ENCODE measurements around the gene CTDSP2.

- TF ChIP-seq YY1 (IDR thresholded peaks at IDR 0.05; ENCODE audit: insufficient read depth, insufficient read length) (no peak), ZNF274 (IDR thresholded peaks at IDR 0.05; ENCODE audit: low read depth, low read length) (no peak), SUZ12 (IDR thresholded peaks at IDR 0.05; ENCODE audit: extremely low read depth, insufficient read depth, insufficient read length) (no peak)
Measured at GRCh38 chr12:57838594-57839302, 7.8 kb downstream of the CTDSP2 start.

All from NT2/D1 (cell line).